ENCODE data around the gene FBXO44.
"Not testable (repeated sequence)": the region's sequence is repeated elsewhere in the genome, so short reads cannot be mapped to it uniquely, and the experiment has no call there.

FBXO44 gene

DNA sequence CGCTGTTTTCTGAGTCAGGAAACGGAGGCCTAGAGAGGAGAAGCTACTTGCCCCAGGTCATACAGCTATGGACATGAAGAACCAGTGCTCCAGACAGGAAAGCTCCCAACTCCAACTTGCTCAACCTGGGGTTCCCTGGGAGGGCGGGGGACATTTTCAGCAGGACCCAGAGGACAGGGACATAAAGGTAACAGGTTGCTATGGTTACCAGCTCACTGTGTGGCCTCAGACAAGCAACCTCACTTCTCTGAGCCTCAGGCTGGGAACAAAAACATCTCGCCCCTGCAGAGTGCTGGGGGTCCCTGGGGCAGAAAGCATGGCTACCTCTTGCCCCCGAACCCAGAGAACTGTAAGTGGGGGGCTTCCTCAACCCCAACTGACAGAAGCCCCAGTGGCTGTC, 16.6 kb upstream of the FBXO44 start:
- DNase-seq (ENCODE audit: low spot score) (no peak), FAIRE-seq (no peak)

- FAIRE-seq (no peak), DNase-seq (ENCODE audit: low spot score) (no peak)
Measured at GRCh38 chr1:11639372-11639771, 15.3 kb upstream of the FBXO44 start.

- no peak for FAIRE-seq
Measured at GRCh38 chr1:11640101-11640500, 14.6 kb upstream of the FBXO44 start.

GRCh38 chr1:11640944-11641343, 13.7 kb upstream of the FBXO44 start:
- no peak for DNase-seq (ENCODE audit: low spot score)
- FAIRE-seq: no peak

More at GRCh38 chr1:11640101-11640500, 14.6 kb upstream of the FBXO44 start:
- DNase-seq (ENCODE audit: low spot score): no peak

GRCh38 chr1:11641776-11642305, 12.8 kb upstream of the FBXO44 start:
- FAIRE-seq (no peak), DNase-seq (ENCODE audit: low spot score) (no peak)

- not testable (repeated sequence) for FAIRE-seq
- DNase-seq (ENCODE audit: low spot score): peak; percentile 37
Measured at GRCh38 chr1:11642418-11643017, 12.2 kb upstream of the FBXO44 start.

- FAIRE-seq (no peak), DNase-seq (ENCODE audit: low spot score) (no peak)
Measured at GRCh38 chr1:11643782-11644181, 10.9 kb upstream of the FBXO44 start.

DNA sequence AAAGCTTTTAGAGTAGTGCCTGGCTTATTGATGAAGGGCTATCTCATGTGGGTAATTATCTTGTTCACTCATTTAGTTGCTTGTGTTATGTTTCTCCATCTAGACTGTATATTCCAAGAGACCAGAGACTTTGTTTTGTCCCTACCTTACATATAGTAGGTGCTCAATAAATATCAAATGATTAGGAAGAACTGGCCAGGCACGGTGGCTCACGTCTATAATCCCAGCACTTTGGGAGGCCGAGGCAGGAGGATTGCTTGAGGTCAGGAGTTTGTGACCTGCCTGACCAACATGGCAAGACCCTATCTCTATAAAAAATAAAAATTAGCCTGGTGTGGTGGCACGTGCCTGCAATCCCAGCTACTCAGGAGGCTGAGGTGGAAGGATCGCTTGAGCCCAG, 9.4 kb upstream of the FBXO44 start:
- no peak for FAIRE-seq

DNA sequence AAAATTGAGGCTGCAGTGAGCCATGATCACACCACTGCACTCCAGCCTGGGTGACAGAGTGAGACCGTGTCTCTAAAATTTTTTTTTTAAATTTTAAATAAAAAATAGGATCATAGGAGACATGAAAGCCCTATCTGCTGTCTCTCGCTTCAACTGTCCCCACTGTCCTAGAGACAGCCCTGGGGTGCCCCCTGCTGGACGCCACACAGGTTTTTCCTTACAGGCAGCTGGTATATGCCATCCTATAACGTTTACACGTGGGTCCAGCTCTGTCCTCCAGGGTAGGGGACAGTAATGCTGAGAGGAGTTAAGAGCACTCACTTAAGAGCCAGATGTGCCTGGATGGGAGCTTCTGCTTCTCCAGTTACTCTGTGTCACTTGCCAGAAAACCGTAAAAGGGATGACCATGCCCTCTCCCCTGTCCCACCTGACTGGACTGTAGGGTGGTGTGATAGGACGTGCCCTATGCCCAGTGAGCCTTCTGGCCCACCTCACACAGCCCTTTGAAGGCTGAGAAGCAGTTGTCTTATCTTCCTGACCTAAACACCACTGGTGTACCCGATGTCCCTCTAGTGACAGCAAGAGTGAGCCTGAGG, 8.9 kb upstream of the FBXO44 start:
- no peak for FAIRE-seq
- peak; percentile 45 for DNase-seq (ENCODE audit: low spot score)

More for the DNA sequence above, 9.4 kb upstream of the FBXO44 start:
- no peak for DNase-seq (ENCODE audit: low spot score)

- DNase-seq (ENCODE audit: low spot score) (no peak), FAIRE-seq (no peak)
Measured at GRCh38 chr1:11646317-11646716, 8.4 kb upstream of the FBXO44 start.

- FAIRE-seq (no peak), DNase-seq (ENCODE audit: low spot score) (no peak)
Measured at GRCh38 chr1:11647333-11647732, 7.3 kb upstream of the FBXO44 start.

DNA sequence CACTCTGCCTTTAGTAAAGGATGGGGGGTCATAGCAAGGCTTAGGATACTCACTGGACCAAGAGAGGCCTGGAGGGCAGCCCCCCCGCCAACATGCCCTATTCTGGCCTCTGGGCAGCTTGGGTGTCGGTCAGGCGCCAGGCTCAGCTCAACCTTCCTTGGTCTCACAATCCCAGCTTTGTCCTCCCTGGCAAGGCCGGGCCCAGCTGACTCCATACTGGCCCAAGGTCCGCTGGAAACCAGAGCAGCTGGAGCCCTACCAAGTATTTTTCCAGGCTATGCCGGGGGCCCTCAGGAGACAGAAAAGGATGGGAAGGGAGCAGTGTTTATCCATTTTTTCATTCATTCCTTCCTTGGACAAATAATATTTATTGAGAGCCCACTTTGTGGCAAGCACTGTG, 6.6 kb upstream of the FBXO44 start:
- no peak for DNase-seq (ENCODE audit: low spot score)
- FAIRE-seq: no peak

- no peak for FAIRE-seq
- no peak for DNase-seq (ENCODE audit: low spot score)
Measured at GRCh38 chr1:11648732-11649158, 5.9 kb upstream of the FBXO44 start.

- DNase-seq (ENCODE audit: low spot score) (no peak), FAIRE-seq (no peak)
Measured at GRCh38 chr1:11649237-11649623, 5.4 kb upstream of the FBXO44 start.

- no peak for FAIRE-seq
- DNase-seq (ENCODE audit: low spot score): no peak
Measured at GRCh38 chr1:11649624-11650330, 4.9 kb upstream of the FBXO44 start.

DNA sequence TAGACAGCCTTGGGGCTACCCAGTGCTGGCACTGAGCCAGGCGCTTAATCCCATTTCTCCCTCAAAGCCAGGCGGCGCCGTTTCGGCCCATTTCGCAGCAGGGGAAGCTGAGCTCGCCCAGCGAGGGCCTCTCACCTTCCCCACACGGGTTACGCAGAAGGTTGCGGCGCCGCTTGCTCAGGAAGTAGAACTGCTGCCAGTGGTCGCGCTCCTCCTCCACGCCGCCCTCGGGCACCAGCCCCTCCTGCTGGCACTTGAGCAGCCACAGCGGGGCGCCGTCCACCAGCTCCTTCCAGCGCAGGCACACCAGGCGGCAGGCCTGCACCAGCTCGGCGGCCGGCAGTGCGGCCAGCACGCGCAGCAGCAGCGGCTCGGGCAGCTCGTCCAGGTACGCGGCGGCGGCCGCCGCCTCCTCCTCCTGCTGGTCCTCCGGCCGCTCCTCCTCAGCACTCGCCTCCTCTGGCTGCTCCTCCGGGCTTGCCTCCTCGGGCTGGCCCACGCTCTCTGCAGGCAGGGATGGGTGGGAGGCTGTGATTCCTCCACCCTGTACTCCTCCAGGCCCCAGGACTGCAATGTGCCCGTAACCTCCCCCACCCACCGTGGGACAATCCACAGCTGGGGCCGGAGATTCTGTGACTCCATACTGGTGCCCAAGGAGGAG, 4.2 kb upstream of the FBXO44 start:
- FAIRE-seq (no peak), DNase-seq (ENCODE audit: low spot score) (peak; percentile 54)

GRCh38 chr1:11651017-11651416, 3.7 kb upstream of the FBXO44 start:
- DNase-seq (ENCODE audit: low spot score) (no peak), FAIRE-seq (no peak)

DNA sequence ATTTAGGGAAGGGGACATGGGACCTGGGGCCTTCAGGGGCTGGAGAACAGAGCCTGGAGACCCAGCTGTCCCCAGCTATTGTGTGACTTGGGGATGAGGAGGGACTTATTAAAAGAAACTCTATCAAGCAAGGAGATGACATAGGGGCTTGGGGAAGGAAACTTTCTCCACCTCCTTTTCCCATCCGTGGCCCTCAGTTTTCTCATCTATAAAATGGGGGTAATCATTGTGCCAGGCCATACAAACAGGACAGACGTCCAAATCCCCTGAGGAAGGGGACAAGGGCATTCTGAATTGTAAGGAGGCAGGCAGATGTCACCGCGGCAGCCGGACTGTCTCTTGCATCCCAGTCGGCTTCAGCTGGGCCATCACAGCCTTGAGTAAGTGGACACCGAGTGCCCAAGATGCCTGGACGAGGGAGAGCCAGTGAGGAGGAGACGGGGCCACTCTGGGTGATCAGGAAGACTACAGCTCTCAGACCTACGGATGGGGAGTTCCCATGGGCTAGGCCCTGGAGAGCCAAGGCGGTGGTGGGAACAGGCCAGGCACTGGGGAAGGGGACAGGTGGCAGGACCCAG, 2.4 kb upstream of the FBXO44 start:
- DNase-seq (ENCODE audit: low spot score) (no peak), FAIRE-seq (no peak)

DNA sequence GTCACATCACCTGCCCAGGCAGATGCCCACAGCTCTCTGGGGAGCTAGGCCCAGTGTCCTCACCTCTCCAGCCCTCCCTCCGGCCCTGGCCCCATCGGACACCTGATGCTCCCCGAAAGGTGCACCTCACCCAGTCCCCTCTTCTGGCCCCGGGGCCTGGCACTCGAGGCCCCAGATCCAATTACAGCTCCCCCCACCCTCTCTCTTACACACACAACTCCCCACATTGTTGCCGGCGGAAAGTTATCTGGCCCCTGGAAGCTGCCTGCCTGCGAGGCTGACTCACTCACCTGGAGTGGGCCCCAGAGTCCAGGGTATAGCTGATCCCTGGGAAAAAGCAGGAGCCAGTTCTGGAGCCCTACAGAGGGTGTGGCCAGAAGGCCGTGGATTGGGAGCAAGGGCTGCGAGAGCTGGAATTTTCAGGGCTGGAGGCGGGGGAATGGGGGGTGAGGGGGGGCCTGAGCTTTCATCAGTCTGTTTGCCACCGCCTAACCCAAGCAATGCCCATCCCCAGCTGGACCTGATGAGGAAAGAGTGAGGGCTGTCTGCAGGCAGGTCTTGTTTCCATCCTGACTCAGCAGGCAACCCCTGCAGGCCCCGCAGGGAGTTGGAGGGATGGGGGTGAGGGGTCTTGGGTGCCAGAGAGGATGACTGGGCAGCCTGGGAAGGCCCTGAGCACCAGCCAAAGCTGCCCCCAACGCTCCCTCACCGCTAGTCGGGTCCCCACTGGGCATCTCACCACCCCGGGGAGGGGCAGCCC, 1.4 kb upstream of the FBXO44 start:
- no peak for FAIRE-seq
- DNase-seq (ENCODE audit: low spot score): no peak

GRCh38 chr1:11653861-11654136, 878 bp upstream of the FBXO44 start:
- no peak for FAIRE-seq
- no peak for DNase-seq (ENCODE audit: low spot score)
